GM19468 (cell line): Measurements from ENCODE around the gene GSTM5.
"Not testable (repeated sequence)": the region's sequence is repeated elsewhere in the genome, so short reads cannot be mapped to it uniquely, and the experiment has no call there.

Experiments used
- ATAC-seq: cut with Tn5 transposase; IDR thresholded peaks from one replicate; pipeline ENCODE4 v1.9.1; 2021; ENCODE audit warnings: mild to moderate bottlenecking, moderate library complexity, moderate number of reproducible peaks; ENCODE audit not compliant: unreplicated experiment; ENCODE audit errors: extremely low read depth

GSTM5 gene

DNA sequence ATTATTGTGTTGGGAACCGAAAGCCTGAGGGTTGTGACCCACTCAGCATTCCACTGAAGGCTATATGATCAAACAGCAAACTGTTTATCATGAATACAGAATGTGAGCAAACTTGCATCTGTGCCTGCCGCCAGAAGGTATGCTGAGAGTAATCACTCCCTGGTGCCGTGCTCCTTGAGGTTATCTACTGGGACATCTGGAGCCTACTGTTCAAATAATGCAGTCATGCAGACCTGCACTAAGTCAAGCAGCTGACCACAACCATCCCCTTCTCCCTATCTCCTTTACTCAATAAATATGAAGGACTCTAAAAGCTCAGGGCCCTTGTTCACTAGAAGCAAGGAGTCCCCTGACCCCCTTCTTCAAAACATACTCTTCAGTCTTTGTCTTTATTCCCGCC is 13.5 kb downstream of the GSTM5 start:
- no peak for ATAC-seq

GRCh38 chr1:109726007-109726406 is 14.0 kb downstream of the GSTM5 start:
- no peak for ATAC-seq

- ATAC-seq, result no peak
Measured at GRCh38 chr1:109726728-109727373, 14.8 kb downstream of the GSTM5 start.

DNA sequence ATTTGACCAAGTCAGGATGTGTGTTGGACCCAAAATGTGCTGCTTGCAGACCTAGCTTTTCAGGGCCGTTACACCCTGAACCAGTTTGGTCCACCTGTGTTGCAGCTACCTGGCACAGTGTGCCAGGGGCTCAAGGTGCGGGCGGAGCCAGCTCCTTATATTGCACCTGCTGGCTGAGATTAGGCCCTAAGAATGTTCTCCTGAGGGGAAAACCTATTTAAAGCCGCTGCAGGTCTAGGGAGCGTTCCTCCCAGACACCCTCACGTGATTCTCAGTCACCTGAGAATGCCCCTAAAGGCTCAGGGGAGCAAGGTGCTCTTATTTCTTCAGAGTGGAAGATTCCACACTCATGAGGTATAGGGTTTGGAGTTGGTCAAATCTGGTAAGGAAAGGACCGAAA is 16.8 kb downstream of the GSTM5 start:
- no peak for ATAC-seq

DNA sequence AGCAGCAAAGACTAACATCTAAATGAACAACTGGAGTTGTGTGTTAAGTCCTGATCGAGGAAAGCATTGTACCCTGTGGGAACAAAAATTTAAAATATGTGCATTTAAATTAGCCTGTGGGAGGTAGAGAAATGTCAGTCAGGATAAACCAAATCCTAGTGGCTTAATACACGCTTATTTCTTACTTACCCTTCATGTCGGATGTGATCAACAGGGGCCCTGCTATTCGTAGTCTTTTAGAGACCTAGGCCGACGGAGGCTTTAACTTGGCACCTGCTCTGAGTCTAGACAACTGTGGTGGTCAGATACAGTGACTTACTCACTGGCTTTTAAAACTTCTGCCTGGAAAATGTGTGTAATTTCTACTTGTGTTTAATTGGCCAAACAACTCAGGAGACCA is 18.6 kb downstream of the GSTM5 start:
- no peak for ATAC-seq

DNA sequence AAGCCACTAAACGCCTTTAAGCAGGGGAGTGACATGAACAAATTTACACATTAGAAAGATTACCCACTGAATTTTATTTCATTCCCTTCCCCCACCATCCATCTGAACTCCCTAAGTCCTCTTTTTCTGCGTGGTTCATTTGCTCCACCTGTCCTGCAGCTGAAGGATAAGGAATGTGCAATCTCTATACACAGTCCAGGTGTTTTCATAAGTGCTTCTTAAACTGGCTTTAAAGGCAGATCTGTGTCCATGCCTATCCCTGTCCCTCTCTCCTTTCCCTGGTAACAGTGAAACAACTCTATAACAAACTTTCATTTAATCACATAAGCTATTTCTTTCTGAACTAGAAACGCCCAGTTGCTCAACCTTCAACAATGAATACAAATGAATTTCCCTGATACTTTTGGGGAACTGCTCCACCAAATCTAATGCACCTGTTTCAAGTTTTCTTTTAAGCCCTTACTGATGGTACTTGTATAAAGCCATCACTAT is 20.4 kb downstream of the GSTM5 start:
- no peak for ATAC-seq

DNA sequence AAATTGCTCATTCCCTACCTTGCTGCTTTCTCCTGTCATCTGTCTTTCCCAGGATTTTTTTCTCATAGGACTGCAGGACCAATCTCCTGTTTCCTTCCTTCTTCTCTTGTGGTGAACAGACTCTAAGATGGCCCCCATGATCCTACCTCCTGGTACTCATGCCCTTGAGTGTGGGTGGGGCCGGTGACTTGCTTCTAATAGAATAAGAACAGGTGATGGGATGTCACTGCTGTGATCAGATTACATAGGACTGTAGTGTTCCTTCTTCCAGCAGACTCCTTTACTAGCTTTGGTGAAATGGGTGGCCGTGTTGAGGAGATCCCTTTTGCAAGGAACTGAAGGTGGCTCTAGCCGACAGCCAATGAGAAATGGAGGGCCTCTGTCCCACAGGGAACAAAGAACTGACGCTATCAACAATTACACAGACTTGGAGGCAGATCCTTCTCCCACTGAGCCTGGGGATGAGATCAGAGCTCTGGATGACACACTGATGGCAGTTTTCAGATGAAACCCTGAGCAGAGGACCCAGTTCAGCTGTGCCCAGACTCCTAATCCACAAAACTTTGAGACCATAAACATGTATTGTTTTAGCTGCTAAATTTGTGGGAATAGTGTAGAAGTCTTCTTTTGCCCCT is 21.3 kb downstream of the GSTM5 start:
- ATAC-seq, result no peak

DNA sequence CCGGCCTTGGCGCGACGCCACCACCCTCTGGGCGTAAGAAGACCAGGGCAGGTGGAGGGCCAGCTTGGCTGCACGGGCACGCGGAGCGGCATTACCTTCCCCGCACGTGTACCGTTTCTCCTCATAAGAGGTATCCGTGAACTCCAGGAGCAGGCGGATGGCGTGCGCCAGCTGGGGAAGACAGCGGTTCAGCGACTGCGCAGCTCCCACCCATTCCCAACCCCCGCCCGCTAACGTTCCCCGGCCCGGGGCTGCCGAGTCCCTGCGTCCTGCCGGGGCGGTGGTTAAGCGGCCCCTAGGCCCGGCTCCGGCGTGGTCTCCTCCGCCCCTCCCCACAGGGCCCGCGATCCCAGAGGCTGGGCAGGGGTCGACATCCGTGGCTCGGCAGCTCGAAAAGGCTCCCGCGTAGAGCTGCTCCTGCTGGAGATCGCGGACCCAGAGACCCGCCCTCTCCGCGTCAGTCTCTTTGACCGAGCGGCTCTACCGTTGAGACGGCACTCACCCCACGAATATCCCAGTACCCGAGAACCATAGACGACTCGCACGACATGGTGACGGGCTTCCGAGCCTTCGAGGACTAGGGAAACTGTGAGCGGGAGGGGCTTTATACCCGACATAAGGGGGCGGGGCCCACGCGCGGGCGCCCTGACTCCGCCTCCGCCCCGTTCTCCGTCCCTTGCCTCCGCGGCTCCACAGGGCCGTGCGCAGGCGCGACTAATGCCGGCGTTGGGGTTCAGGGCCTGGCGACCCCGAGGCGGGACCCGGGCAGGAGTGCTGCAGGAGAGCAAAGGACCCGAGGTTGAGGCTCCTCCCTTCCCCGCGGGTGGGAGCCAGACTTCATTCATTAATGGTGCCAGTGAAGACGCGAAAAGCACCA is 27.9 kb downstream of the GSTM5 start:
- ATAC-seq, result peak; percentile 37

- ATAC-seq, result no peak
Measured at GRCh38 chr1:109740615-109741373, 28.7 kb downstream of the GSTM5 start, which contains the start of gene GSTM3. TSS of gene GSTM3 (minus strand) at chr1:109741038. CDS start at chr1:109740287, 751 bp downstream.

GRCh38 chr1:109748311-109748710 is 36.3 kb downstream of the GSTM5 start:
- not testable (repeated sequence) for ATAC-seq

- ATAC-seq, result no peak
Measured at GRCh38 chr1:109749221-109749620, 37.2 kb downstream of the GSTM5 start.

GRCh38 chr1:109750241-109750882 is 38.3 kb downstream of the GSTM5 start:
- no peak for ATAC-seq

DNA sequence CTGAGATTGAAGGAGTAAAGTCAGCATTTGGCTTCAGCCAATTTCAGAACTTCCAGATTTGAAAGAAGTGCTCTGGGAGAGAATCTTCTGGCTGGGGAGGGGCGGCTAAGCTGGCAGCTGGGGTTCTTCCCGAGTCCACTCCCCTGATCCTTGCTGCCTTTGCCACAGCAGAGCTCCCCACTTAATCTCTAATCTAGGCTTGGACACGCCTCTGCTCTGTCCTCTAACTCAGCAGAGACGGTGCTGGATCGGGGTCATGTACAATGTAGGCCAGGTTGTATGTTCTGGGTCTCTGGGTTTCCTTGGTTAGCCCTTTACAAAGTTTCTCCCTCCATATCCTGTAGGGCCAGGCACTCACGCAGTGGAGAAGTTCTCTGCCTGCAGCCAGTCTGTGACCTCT is 38.9 kb downstream of the GSTM5 start:
- ATAC-seq, result no peak

GRCh38 chr1:109751531-109752260 is 39.6 kb downstream of the GSTM5 start:
- no peak for ATAC-seq

- no peak for ATAC-seq
Measured at GRCh38 chr1:109754738-109755137, 42.7 kb downstream of the GSTM5 start.

GRCh38 chr1:109756325-109756724 is 44.3 kb downstream of the GSTM5 start:
- ATAC-seq, result not testable (repeated sequence)

GRCh38 chr1:109756848-109757521 is 44.9 kb downstream of the GSTM5 start:
- no peak for ATAC-seq

DNA sequence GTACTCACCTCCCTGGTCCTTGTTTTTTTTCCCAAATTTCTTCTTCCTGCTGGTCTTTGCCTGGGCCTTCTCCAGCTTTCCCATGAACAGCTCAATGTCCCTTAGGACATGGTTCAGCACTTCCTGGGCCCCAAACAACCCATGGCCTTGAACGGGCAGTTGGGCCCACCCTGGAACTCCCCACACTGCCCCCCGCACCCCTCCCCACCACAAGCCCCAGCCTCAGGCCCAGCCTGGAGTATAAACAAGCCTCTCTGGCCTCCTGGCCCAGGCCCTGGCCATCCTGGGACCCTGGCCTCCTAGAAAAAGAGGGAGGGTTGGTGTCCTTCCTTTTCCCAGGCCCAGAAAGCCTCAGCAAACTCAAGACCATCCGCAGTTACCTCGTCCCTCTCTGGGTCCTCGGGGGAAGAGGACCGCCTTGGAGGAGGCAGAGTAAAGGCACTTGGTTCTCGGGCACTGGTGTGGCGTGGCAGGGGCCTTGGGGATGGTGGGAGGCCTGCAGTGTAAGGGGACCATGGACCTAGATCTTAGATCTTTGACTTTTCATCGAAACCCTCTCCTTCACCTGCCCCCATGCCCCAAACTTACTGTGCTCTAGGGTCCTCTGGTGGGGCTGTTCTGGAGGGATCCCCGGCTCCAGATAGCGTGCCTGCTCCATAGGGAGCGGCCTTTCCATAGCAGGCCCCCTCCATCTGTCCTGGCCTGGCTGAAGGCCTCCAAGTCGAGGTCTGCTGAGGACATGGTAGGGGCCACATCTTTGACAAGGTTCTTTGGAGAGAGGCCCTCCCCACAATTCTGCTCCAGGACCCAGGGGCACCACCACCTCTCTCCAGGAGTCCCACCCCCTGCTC is 46.1 kb downstream of the GSTM5 start:
- ATAC-seq, result no peak
